HG02610 (cell line): ENCODE measurements around the gene MAML2.

ENCODE experiments used
- ATAC-seq: cut with Tn5 transposase; IDR thresholded peaks from one replicate; pipeline ENCODE4 v1.9.1; 2021; ENCODE audit warnings: mild to moderate bottlenecking, moderate library complexity; ENCODE audit not compliant: unreplicated experiment

MAML2 gene

GRCh38 chr11:96339706-96340554 is 3.1 kb downstream of the MAML2 start:
- no peak for ATAC-seq

- ATAC-seq = peak; percentile 49
Observed at GRCh38 chr11:96338910-96339705, 3.9 kb downstream of the MAML2 start.

- peak; percentile 41 for ATAC-seq
Observed at GRCh38 chr11:96337541-96338431, 5.2 kb downstream of the MAML2 start.

GRCh38 chr11:96335388-96335787 is 7.6 kb downstream of the MAML2 start:
- no peak for ATAC-seq

GRCh38 chr11:96334219-96334618 is 8.8 kb downstream of the MAML2 start:
- ATAC-seq = no peak

- ATAC-seq = no peak
Observed at GRCh38 chr11:96333191-96333719, 9.7 kb downstream of the MAML2 start.

- ATAC-seq = no peak
Observed at GRCh38 chr11:96332126-96332771, 10.7 kb downstream of the MAML2 start.

GRCh38 chr11:96331699-96332116 is 11.3 kb downstream of the MAML2 start:
- no peak for ATAC-seq

- ATAC-seq = no peak
Observed at GRCh38 chr11:96330511-96330859, 12.5 kb downstream of the MAML2 start.

DNA sequence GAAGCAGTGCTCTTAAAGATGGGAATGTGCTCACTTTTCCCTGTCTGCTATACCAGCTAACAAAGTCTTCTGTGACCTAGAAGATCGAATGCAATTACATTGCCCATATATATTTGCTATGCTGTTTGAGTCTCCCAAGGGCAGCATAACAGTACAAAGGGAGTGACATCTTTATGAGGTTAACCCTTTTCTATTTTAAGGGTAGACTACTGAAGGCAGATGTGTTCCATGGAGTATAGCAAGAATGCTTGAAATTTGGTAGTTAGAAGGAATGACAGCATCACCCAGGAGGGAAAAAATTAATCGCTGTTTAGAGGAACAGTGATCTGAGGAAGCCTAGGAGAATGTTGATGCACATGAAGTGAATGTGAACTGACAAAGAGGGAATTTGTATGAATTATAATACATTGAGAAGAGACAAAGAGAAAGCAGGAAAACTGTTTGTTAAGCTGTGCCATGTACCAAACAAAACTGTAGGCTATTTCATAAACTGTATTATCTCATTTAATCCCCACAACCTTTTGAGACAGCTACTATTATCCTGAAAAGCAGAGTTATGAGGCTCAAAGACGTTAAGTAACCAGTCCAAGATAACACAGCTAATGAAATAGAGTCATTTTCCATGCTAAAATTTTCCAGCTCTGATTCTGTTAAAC is 13.0 kb downstream of the MAML2 start:
- no peak for ATAC-seq

DNA sequence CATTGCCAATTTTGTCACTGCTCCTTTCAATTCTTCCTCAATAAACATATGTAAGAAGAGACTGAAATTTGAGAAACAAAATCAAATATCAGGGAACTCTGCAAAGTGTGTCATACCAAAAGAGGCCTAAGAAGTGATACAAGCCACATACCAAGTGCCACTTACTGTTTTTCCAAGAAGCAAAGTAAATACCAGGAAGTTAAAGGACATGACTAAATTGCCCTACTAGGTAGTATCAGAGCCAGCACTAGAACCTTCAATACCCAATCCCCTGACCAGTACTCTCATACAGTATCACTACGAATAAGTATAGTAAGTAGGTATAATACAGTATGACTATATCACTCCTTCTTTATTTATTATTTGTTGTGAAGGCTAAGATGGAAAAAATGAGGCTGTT is 13.6 kb downstream of the MAML2 start:
- no peak for ATAC-seq

- no peak for ATAC-seq
Observed at GRCh38 chr11:96328395-96329010, 14.5 kb downstream of the MAML2 start.

GRCh38 chr11:96326959-96327358 is 16.0 kb downstream of the MAML2 start:
- no peak for ATAC-seq

DNA sequence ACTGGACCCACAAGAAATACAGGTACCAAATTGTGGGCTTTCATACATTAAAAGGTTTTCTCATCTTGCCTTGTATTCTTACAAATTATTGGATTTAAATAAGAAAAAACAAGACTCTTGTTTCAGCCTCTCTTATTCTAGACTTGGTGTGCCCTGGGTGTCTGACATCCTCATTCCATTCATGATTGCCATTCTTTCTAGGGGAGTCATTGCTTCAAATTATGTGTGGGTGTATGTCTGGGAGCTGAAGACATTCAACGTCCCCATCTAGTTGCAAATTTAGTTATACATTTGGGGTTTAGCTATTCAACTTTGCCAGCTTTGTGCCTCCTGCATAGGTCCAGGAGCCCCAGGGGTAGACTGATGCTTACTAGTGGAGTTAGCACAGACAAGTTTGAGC is 18.1 kb downstream of the MAML2 start:
- no peak for ATAC-seq

GRCh38 chr11:96323642-96323985 is 19.4 kb downstream of the MAML2 start:
- no peak for ATAC-seq

DNA sequence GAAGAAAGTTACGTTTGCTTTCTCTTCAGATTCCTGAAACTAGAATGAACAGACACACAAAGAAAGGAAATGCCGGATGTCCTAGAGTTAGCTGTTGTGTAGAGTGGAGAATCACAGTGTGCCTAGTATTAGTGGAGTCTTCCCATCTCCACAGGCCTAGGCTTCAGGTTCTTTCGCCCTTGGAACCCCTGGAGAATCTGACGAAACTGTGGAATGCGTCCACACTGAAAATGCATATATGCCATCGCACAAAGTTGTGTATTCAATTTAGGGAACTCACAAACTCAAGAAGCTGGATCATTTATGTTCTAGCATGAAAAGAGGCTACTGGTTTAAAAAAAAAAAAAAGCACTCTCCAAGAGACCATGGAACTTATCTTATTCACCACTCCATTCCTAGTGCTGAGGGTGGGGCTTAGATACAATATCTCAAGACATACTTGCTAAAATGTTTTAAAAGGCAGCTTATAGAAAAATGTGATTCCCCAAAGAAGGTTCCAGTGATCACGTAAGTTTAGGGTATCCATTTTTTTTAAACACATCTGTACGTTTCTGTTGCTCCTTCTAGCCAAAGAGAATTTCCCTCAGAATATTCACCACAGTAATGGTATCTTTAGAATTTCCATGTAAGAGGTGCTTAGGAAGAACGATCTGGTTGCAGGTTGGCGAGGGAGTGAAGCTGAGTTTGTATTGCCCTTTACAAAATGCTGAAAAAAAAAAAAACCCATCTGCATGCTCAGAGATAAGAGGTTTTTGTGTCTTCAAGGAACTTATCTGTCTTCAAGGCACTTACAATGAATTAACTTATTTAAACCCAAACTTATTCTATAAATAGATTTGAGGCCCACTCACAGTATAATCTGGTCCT is 20.0 kb downstream of the MAML2 start:
- ATAC-seq = no peak

DNA sequence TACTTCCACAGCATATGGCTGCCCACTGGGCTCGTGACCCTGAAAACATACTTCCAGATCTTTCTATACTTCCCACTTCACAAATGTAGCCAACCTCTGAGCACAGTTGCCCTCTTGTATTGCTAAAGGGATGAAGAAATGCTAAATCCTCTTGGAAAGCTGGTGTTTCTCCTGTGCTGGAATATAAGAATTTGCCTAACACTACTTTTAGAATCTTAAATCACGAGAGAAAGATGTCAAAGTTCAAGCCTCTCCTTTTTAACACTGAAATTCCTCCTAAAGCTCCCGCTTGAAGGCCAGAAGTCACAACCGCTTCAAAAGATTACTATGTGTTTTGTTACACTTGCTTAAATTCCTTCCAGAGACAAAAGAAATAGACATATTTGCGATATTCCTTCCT is 21.9 kb downstream of the MAML2 start:
- no peak for ATAC-seq

DNA sequence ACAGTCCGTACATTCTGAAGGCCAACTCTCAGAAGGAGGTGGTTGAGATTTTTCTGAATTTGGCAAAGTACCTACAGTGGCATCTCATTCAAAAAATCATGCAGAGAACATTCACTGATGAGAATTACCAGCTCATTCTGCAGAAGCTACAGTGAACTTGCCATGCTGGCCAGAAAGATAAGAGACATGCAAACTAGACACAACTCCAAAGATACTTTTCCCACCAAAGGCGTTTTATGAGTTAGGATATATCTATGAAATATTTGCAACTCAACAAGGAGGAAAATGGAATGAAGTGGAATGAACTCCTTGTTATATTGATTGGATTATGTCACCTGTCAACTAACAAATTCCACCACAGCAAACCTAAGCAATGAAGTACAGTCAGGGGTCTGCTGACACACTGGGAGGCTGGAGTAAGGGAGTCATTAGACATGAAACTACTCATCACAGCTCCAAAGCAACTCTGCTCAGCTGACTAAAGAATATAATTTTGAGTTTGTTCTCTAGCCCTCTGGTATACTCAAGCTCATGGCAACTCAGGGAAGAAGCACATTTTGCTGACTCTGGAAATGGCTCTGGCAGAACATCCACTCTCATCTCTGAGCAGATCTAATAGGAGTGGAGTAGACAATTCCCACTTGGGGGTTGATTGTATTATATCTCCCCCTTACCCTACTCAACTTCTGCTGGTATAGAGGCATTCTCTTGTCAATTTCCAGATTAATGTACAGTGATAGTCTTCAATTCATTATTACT is 22.9 kb downstream of the MAML2 start:
- no peak for ATAC-seq
